Measurements from ENCODE around the gene TRAF3. TPM values are rescaled to one million over a fixed set of nuclear protein-coding genes. Genes with fewer than 3 reads are reported as not detected.
A peak's percentile ranks its signal among the peaks of the same experiment; 100 is the strongest.

TRAF3 gene
- polyA plus RNA-seq, 1 donor from 2014 or later, result 35.3 TPM

DNA sequence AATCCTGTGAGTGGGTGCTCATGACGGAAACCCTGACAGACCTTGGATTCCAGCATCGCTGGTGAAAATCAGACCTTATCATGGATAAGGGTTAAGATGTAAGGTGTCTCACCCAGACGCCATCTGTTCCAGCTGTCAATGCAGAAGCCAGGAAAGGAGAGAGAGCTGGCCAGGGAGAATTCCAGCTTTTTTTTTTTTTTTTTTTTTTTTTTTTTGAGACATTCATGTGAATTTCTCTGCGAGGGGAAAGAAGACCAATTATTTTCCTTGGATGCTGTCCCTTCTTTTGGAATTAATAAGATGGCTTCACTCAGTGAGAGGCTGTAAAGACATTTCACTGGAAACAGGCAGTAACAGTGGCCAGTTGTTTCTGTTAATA lies 1.8 kb downstream of the TRAF3 start:
- H3K27ac Mint-ChIP-seq, result peak overlapping the region; percentile 92 to 99 (median 97)
- H3K27me3 Mint-ChIP-seq, result peaks cover 4% of the 10 kb centered on the region
- H3K36me3 Mint-ChIP-seq, result no peaks in the 10 kb centered on the region
- H3K4me3 Mint-ChIP-seq, result peak overlapping the region; percentile 90 to 99 (median 93)
- no peaks in the 10 kb centered on the region for H3K9me3 Mint-ChIP-seq
- H3K4me1 Mint-ChIP-seq, result peaks cover 45 to 66% (median 50%) of the 10 kb centered on the region in 3 donors

- Mint-ChIP-seq H3K27ac (peak overlapping the region; percentile 92 to 97 (median 93)), H3K27me3 (peaks cover 4% of the 10 kb centered on the region), H3K36me3 (no peaks in the 10 kb centered on the region), H3K4me3 (peak overlapping the region; percentile 89 to 99 (median 92)), H3K4me1 (peaks cover 44 to 65% (median 51%) of the 10 kb centered on the region in 3 donors), H3K9me3 (no peaks in the 10 kb centered on the region)
Measured at GRCh38 chr14:102779574-102780315, 2.5 kb downstream of the TRAF3 start.

DNA sequence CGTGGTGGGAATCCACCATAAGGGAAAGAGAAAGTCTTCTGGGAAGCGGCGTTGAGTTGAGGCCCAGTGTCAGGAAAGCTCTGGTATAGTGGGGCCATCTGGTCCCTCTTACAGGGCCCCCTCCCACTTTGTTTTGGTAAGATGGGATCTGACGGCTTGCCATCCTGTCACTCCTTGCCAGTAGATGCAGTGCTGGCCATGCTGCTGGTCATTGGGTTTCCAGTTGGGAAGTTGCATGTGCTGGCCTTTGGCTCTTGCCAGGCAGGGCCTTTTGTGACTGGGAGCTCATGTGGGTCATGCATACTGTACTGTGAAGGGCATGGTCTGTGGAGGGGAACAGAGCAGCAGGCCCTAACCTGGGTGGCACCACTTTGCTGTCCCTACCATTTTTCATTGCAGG lies 3.8 kb downstream of the TRAF3 start:
- H3K36me3 Mint-ChIP-seq, result peaks cover 2% of the 10 kb centered on the region
- H3K27me3 Mint-ChIP-seq, result peaks cover 4% of the 10 kb centered on the region
- H3K4me1 Mint-ChIP-seq, result peaks cover 51 to 69% (median 62%) of the 10 kb centered on the region in 3 donors
- H3K27ac Mint-ChIP-seq, result peak overlapping the region in 2 of 3 donors; percentile 90 to 92
- H3K4me3 Mint-ChIP-seq, result peak overlapping the region; percentile 67 to 90 (median 80)
- no peaks in the 10 kb centered on the region for H3K9me3 Mint-ChIP-seq

DNA sequence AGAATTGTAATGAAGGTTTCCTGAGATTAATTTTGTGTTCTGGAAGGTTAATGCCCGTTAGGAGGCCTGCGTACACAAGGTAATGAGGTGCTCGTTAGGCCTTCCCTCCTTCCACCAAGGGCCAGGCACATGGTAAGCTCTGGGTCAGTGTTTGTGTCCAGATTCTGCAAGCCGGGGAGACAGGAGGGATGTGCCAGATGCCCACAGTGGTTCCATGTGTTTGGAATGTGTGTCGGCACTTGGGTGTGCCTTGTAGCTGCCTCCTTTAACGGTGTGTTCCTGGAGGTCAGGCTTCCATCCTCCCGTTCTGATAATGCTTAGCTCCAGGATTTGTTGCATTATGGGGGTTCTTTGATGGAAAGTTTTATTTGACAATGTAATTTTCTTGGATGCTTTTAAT lies 5.7 kb downstream of the TRAF3 start:
- Mint-ChIP-seq H3K4me1 (peaks cover 56 to 72% (median 69%) of the 10 kb centered on the region in 3 donors), H3K27ac (no peak overlapping the region), H3K4me3 (peak overlapping the region in 3 of 4 donors; percentile 9 to 86 (median 80)), H3K27me3 (peaks cover 4% of the 10 kb centered on the region), H3K9me3 (no peaks in the 10 kb centered on the region), H3K36me3 (peaks cover 4% of the 10 kb centered on the region)

DNA sequence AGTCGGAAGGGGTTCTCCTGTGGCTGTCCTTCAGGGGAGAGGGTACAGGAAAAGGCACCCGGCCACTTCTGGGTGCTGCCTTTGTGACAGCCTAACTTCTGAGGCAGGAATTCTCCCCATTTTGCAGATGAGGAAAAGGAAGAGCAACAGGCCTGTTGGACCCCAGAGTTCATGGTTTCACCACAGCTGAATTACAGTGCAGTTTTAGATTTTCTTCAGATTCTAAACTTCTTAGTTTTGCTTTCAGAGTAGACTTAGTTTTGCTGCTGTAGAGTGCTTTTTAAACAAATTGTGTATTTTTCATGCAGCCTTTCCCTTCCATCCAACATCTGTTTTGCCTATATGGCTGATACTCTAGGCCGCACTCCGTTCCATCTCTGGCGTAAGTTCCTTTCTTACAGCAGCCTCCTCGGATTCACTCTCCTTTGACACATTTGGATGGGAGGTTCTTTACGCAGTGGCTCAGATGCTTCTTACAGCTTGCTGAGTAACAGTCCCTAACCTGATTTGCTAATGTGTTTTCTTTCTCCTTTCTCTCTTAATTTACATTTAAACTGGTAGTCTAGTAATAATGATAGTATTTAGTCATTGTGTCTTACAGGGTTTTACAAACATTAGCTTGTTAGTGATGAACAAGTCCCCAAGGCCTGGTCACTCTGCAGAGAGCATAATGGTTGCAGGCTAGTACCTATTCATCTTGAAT lies 7.8 kb downstream of the TRAF3 start:
- H3K36me3 Mint-ChIP-seq, result peaks cover 4% of the 10 kb centered on the region
- H3K4me3 Mint-ChIP-seq, result peak overlapping the region; percentile 17 to 93 (median 54)
- H3K9me3 Mint-ChIP-seq, result no peaks in the 10 kb centered on the region
- H3K27me3 Mint-ChIP-seq, result peaks cover 2% of the 10 kb centered on the region
- H3K4me1 Mint-ChIP-seq, result peaks cover 63 to 70% (median 63%) of the 10 kb centered on the region in 3 donors
- H3K27ac Mint-ChIP-seq, result peak overlapping the region in 2 of 3 donors; percentile 40 to 87

GRCh38 chr14:102785595-102785963 lies 8.3 kb downstream of the TRAF3 start:
- Mint-ChIP-seq H3K4me1 (peaks cover 63 to 71% (median 63%) of the 10 kb centered on the region in 3 donors), H3K4me3 (peak overlapping the region in 3 of 4 donors; percentile 23 to 93 (median 84)), H3K36me3 (peaks cover 7% of the 10 kb centered on the region), H3K27ac (peak overlapping the region in 1 of 3 donors; percentile 40), H3K27me3 (peaks cover 2% of the 10 kb centered on the region), H3K9me3 (no peaks in the 10 kb centered on the region)

DNA sequence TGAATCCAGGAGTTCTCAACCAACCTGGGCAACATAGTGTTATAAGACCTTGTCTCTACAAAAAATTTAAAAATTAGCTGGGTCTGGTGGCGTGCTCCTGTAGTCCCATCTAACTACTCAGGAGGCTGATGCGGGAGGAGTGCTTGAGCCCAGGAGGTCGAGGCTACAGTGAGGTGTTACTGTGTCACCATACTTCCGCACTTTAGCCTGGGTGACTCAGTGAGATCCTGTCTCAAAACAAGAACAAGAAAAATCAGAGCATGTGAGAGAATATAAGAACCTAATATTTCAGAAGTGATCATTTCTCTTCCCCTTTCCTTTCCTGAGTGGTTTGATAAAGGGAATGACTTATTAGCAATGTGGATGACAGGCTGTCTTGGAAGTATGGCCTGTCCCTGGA lies 9.5 kb downstream of the TRAF3 start:
- H3K36me3 Mint-ChIP-seq, result peaks cover 11% of the 10 kb centered on the region
- no peaks in the 10 kb centered on the region for H3K27me3 Mint-ChIP-seq
- peak overlapping the region; percentile 1 to 81 (median 64) for H3K4me3 Mint-ChIP-seq
- peaks cover 0 to 2% (median 0%) of the 10 kb centered on the region in 3 donors for H3K9me3 Mint-ChIP-seq
- H3K27ac Mint-ChIP-seq, result peak overlapping the region; percentile 50 to 91 (median 80)
- H3K4me1 Mint-ChIP-seq, result peaks cover 64 to 71% (median 66%) of the 10 kb centered on the region in 3 donors

- peak overlapping the region in 2 of 3 donors; percentile 59 to 76 for H3K27ac Mint-ChIP-seq
- peak overlapping the region in 2 of 4 donors; percentile 8 to 67 for H3K4me3 Mint-ChIP-seq
Measured at GRCh38 chr14:102789349-102789748, 12.1 kb downstream of the TRAF3 start.

DNA sequence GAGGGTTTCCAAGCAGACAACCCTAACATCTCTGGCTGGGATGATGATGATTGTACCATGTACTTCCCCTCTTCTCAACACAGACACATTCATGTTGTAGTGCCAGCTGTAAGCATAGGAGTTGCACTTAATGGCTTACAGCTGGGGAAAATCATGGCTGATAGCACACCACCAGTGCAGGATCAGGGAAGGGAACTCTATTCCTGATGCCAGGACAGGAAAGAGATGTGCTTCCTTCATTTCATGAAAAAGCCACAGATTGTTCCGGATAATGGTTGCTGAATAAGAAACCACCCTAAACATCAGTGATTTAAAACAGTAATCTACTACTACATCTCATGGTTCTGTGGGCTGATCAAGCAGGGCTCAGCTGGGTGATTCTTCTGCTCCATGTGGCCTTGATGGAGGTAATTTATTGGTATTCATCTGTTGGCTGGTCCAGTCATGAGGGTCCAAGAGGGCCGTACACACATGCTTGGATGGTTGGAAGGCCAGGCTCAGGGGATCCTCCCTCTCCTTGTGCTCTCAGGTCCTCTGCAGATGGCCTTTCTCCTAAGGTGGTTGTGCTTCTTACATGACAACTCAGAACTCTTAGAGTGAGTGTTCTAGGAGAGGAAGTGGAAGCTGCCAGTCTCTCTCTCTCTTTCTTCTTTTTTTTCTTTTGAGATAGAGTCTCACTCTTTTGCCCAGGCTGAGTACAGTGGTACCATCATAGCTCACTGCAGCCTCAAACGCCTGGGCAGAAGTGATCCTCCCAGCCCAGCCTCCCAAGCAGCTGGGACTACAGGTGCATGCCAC lies 16.5 kb downstream of the TRAF3 start:
- Mint-ChIP-seq H3K36me3 (peaks cover 13% of the 10 kb centered on the region), H3K27ac (peak overlapping the region in 2 of 3 donors; percentile 46 to 79), H3K27me3 (no peaks in the 10 kb centered on the region), H3K4me3 (peak overlapping the region in 3 of 4 donors; percentile 29 to 71 (median 55)), H3K9me3 (peaks cover 0 to 4% (median 0%) of the 10 kb centered on the region in 3 donors), H3K4me1 (peaks cover 60 to 71% (median 66%) of the 10 kb centered on the region in 3 donors)

More at GRCh38 chr14:102789349-102789748, 12.1 kb downstream of the TRAF3 start:
- Mint-ChIP-seq H3K4me1 (peaks cover 63 to 70% (median 66%) of the 10 kb centered on the region in 3 donors), H3K9me3 (peaks cover 0 to 4% (median 0%) of the 10 kb centered on the region in 3 donors), H3K36me3 (peaks cover 17% of the 10 kb centered on the region), H3K27me3 (no peaks in the 10 kb centered on the region)

DNA sequence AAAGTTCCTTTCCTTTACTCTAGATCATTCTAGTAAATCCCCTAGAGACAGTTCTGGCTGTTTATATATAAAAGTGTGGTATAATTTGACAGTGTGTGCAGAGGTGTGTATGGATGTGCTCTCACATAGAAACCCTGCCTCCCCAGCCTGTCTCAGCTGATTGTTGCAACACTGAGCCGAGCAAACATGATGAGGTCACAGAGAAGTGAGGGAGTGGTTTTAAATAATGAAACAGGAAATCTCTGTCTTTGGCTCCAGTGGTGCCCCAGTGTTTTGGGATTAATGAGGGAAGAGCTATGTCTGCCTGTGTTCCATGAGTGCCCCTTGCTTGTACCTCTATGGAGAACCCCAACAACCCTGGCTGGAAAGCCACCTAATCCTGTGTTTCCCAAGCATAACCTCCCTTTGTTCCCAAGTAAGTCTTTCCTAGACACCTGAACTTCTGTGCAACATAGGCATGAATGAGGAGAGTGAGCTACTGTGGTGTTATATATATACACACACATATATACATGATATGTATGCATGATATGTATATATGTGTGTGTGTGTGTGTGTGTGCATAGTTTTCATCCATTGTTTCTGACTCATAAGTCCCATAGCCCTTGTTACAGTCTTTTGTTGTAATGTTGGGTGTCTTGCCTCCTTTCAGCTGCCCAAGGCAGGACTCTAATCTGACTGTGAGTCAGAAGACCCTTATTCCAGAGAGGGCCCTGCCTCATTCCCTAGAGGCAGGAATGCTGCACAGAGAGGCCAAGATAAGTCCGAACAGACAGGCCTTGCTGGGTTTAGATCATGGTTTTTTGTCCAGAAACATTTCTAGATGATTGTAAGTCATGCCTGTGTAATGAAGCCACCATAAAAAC lies 18.0 kb downstream of the TRAF3 start:
- H3K27me3 Mint-ChIP-seq, result no peaks in the 10 kb centered on the region
- H3K4me3 Mint-ChIP-seq, result peak overlapping the region; percentile 27 to 73 (median 42)
- H3K27ac Mint-ChIP-seq, result peak overlapping the region; percentile 26 to 88 (median 81)
- peaks cover 0 to 4% (median 0%) of the 10 kb centered on the region in 3 donors for H3K9me3 Mint-ChIP-seq
- H3K36me3 Mint-ChIP-seq, result peaks cover 10% of the 10 kb centered on the region
- peaks cover 57 to 67% (median 66%) of the 10 kb centered on the region in 3 donors for H3K4me1 Mint-ChIP-seq

DNA sequence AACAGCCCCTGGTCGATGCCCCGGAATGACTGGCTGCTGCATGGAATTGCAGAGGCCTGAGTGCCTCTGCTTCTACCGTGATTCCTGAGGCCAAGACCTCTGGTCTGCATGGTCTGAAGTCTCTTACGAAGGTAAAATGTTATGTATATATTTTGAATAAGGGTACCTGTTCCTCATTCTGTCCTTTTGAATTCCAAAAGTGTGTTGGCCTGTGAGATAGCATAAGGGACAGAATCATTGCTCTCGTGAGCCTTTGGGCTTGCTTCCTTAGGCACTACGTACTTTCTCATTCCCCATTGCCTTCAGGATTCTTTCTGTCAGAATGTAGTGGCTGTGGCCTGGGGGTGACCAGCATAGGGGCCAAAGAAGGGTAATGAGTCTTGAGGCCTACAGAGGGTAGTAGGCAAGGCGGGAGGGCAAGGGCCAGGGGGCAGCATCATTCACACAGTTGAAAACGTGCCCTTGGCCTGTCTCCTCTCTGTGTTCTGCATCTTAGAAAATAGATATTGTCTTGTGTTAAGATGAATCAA lies 19.5 kb downstream of the TRAF3 start:
- Mint-ChIP-seq H3K4me3 (peak overlapping the region in 2 of 4 donors; percentile 33 to 55), H3K27ac (peak overlapping the region in 1 of 3 donors; percentile 30)

GRCh38 chr14:102798926-102799325 lies 21.7 kb downstream of the TRAF3 start:
- H3K27me3 Mint-ChIP-seq, result no peaks in the 10 kb centered on the region
- peaks cover 5% of the 10 kb centered on the region for H3K36me3 Mint-ChIP-seq
- H3K4me3 Mint-ChIP-seq, result peak overlapping the region; percentile 13 to 93 (median 28)
- peak overlapping the region in 2 of 3 donors; percentile 18 to 24 for H3K27ac Mint-ChIP-seq
- peaks cover 0 to under 1% (median 0%) of the 10 kb centered on the region in 3 donors for H3K9me3 Mint-ChIP-seq
- peaks cover 47 to 58% (median 57%) of the 10 kb centered on the region in 3 donors for H3K4me1 Mint-ChIP-seq

More for the DNA sequence above, 19.5 kb downstream of the TRAF3 start:
- H3K27me3 Mint-ChIP-seq, result no peaks in the 10 kb centered on the region
- H3K36me3 Mint-ChIP-seq, result peaks cover 6% of the 10 kb centered on the region
- H3K4me1 Mint-ChIP-seq, result peaks cover 45 to 57% (median 57%) of the 10 kb centered on the region in 3 donors
- peaks cover 0 to 2% (median 0%) of the 10 kb centered on the region in 3 donors for H3K9me3 Mint-ChIP-seq

Data from IgD-negative memory B cell (primary cell).